Right atrium auricular region (tissue), 2 donors: ENCODE data around the gene GET4. TPM values are rescaled to one million over a fixed set of nuclear protein-coding genes. Genes with fewer than 3 reads are reported as not detected.

Experiments used
- DNase-seq: peaks from one replicate; pipeline ENCODE4 v3.0.0-alpha.2; 2019; ENCODE audit warnings: low spot score
- H3K27ac ChIP-seq, 2 donors: fragments of 200-600 bp; sonication (generic); 1 replicate in 1 of 2; 2 replicates in 1 of 2; pipeline ENCODE4 v1.5.1; 2016 to 2019
- H3K27me3 ChIP-seq, 2 donors: fragments of 200-600 bp; sonication (generic); one replicate each; pipeline versions ENCODE4 v1.5.1 to v1.6.0; 2017 to 2019
- H3K36me3 ChIP-seq: fragments of 200-600 bp; sonication (generic); one replicate; pipeline ENCODE4 v1.5.1; 2016
- H3K4me1 ChIP-seq, 2 donors: fragments of 200-600 bp; sonication (generic); one replicate each; pipeline versions ENCODE4 v1.5.1 to v1.6.0; 2017 to 2019
- H3K4me3 ChIP-seq, 2 donors: fragments of 200-600 bp; sonication (generic); 1 replicate in 1 of 2; 2 replicates in 1 of 2; pipeline ENCODE4 v1.5.1; 2017 to 2019; ENCODE audit warnings: mild to moderate bottlenecking in 1 of 2, moderate library complexity in 1 of 2
- H3K9me3 ChIP-seq, 2 donors: fragments of 200-600 bp; sonication (generic); one replicate each; pipeline ENCODE4 v1.5.1; 2019
- total RNA-seq, 2 donors: library from RNA; depleted of rRNA; stranded (reverse); fragments of >200 nt; gene quantifications; one replicate each; pipeline ENCODE4 v1.1.0, GENCODE V29; 2016
- TF ChIP-seq, protein P1 (sequence below), 2 donors: fragments of 200-600 bp; sonication (generic); IDR thresholded peaks; one replicate each; pipeline ENCODE4 v1.5.1; 2019; ENCODE audit warnings: antibody characterized with exemption in 2 of 2

Gene GET4
- total RNA-seq, 2 donors from 2014 or later: 16.1 to 19.7 TPM

DNA sequence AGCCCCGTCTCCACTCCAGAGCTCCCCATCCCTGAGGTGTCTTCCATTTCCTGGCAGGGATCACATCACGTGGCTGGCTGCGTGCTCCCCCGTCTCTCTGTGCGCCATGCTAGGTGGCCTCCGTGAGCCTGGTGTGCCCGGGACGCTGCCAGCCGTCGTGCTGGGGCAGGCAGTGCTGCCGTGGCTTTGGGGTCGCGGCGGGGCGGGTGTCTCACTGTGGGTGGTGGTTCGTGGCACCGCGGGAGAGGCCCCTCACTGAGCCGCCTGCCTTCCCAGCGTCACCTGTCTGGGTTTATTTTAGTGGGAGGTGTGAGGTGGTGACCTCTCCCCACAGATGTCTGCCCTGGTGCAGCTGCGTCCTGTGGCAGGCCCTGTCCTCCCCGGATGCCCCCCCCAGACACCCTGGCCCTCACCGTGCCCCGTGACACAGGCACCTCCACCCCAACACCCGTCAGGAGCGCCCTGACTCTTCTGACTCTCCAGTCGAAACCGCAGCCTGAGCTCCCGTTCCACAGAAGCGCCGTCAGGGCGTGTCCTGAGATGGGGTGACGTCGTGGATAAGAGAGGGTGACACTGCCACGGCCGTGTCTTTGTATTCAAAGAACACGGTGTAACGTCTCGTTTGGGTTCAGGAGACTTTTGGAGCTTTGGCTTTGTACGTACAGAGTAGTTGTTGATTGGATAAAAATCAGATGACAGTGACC lies 18.0 kb downstream of the GET4 start:
- TF ChIP-seq, protein P1, sequence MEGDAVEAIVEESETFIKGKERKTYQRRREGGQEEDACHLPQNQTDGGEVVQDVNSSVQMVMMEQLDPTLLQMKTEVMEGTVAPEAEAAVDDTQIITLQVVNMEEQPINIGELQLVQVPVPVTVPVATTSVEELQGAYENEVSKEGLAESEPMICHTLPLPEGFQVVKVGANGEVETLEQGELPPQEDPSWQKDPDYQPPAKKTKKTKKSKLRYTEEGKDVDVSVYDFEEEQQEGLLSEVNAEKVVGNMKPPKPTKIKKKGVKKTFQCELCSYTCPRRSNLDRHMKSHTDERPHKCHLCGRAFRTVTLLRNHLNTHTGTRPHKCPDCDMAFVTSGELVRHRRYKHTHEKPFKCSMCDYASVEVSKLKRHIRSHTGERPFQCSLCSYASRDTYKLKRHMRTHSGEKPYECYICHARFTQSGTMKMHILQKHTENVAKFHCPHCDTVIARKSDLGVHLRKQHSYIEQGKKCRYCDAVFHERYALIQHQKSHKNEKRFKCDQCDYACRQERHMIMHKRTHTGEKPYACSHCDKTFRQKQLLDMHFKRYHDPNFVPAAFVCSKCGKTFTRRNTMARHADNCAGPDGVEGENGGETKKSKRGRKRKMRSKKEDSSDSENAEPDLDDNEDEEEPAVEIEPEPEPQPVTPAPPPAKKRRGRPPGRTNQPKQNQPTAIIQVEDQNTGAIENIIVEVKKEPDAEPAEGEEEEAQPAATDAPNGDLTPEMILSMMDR (IDR thresholded peaks at IDR 0.05): no peak
- Histone ChIP-seq H3K9me3 (no peaks in the 10 kb centered on the region), H3K27ac (no peak overlapping the region), H3K4me1 (peaks cover 0 to 14% of the 10 kb centered on the region in 2 donors), H3K27me3 (no peaks in the 10 kb centered on the region), H3K4me3 (no peak overlapping the region), H3K36me3 (peaks cover 72% of the 10 kb centered on the region)
- no peak for DNase-seq

DNA sequence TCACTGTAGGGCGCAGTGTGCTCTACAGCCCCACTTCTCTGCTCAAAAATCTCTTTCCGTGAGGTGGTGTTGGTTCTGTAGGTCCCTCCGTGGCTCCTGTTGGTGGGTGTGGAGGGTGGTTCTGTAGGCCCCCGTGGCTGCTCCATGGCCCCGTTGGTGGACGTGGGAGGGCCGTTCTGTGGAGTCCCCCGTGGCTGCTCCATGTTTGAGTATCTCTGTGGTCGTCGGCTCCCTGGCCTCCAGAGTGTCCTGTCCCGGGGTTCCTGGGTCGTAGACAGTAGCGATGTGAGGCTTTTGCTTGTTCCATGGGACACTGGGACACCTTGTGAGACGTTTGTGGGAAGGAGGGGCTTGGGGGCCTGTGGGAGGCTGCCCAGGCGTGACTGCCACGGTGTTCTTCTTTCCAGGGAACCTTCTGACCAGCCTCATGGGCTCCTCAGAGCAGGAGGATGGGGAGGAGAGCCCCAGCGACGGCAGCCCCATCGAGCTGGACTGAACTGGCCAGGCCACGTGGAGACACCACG lies 18.6 kb downstream of the GET4 start:
- no peak for DNase-seq
- Histone ChIP-seq H3K4me3 (no peak overlapping the region), H3K27ac (no peak overlapping the region), H3K36me3 (peaks cover 70% of the 10 kb centered on the region), H3K4me1 (peaks cover 0 to 14% of the 10 kb centered on the region in 2 donors), H3K27me3 (no peaks in the 10 kb centered on the region), H3K9me3 (no peaks in the 10 kb centered on the region)
- TF ChIP-seq, protein P1 (IDR thresholded peaks at IDR 0.05): no peak

DNA sequence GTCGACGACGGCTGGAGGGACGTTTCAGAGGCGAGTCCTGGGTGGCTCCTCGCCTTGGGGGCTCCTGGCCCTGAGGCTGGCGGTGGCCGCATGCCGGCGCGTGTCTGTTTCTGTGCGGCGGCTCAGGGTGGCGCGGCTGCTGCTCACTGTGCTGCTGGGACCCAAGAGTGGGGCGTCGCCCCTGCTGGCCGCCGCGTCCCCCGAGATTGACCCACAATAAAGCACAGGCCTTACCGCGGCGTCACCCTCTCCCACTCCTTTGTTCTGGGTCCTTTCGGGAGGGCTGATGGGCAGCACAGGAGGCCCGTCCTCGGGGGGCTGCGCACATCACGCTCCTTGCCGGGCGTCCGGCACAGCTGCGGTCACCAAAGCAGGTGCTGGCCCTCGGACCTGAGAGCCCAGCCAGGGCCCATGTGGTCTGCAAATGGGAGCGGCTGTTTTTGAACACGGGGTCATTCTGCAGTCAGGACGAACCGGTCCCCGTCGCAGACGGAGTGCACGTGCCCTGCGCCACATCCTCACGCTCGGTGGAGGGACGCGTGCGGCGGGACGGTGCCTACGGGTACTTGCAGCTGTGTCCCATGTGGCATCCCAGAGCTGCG lies 19.2 kb downstream of the GET4 start:
- TF ChIP-seq, protein P1 (IDR thresholded peaks at IDR 0.05): no peak
- H3K9me3 ChIP-seq: no peaks in the 10 kb centered on the region
- peaks cover 0 to 14% of the 10 kb centered on the region in 2 donors for H3K4me1 ChIP-seq
- DNase-seq: no peak
- H3K4me3 ChIP-seq: no peak overlapping the region
- H3K36me3 ChIP-seq: peaks cover 70% of the 10 kb centered on the region
- no peaks in the 10 kb centered on the region for H3K27me3 ChIP-seq
- H3K27ac ChIP-seq: no peak overlapping the region

DNA sequence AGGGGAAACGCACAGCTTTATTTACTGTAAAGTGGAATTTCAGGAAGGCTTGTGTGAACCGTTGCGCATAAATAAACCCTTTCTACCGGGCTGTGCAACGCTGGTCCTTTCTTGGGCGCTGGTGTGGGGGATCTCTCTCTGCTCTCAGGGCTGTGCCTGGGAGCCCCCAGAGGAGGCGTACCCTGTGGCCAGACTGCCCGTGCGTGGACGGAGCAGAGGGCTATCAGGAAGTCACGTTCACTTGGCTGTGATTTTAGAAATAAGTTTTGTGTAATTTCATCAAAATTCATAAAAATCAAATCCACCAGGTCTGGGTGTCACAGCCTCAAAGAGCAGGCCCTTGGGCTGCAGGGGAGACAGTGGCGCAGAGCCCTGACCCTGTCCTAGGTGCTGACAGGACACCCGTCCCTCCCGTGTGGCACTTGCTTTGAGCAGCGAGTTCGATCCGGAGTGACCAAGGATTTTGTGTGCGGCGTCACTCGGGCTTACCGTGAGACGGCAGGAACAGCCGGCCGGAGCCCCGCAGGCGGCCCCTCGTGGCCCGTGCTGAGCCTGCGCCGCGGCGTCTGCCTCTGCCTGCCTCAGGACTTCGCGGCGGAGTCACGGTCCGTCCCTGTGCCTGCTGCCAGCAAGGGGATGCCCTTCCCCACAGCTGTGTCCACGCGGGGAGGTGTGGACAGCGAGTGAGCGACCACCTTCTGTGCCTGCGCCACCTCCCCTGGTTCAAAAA lies 20.2 kb downstream of the GET4 start:
- TF ChIP-seq, protein P1 (IDR thresholded peaks at IDR 0.05): no peak
- H3K9me3 ChIP-seq: no peaks in the 10 kb centered on the region
- peaks cover 61% of the 10 kb centered on the region for H3K36me3 ChIP-seq
- no peak overlapping the region for H3K27ac ChIP-seq
- DNase-seq: no peak
- H3K27me3 ChIP-seq: no peaks in the 10 kb centered on the region
- H3K4me1 ChIP-seq: peaks cover 0 to 21% of the 10 kb centered on the region in 2 donors
- H3K4me3 ChIP-seq: no peak overlapping the region

DNA sequence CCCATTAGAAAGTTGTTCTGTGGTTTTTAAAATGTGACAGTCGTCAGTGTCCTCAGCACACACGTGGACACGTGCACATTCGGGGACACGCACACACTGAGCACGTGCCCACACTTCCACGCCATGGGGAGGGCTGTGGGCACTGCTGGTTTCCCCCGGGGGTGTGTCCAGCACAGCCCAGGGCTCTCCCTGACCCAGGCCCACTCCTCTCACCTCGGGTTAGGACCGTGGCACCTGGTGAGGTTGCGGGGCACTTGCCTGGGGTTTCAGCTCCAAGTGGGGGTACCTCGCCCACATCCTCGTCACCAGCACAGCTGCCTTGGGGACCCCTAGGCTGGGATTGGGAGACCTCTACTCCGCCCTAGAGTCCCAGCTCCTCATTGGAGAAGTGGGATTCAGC lies 20.7 kb downstream of the GET4 start:
- H3K27me3 ChIP-seq: no peaks in the 10 kb centered on the region
- no peaks in the 10 kb centered on the region for H3K9me3 ChIP-seq
- H3K4me1 ChIP-seq: peaks cover 0 to 21% of the 10 kb centered on the region in 2 donors
- H3K4me3 ChIP-seq: no peak overlapping the region
- H3K27ac ChIP-seq: no peak overlapping the region
- H3K36me3 ChIP-seq: peaks cover 55% of the 10 kb centered on the region
- TF ChIP-seq, protein P1 (IDR thresholded peaks at IDR 0.05): no peak
- no peak for DNase-seq
